Measurements from ENCODE around the gene PDCD2L.

GRCh38 chr19:34429553-34429952 is 25.4 kb downstream of the PDCD2L start:
- TF ChIP-seq CTCF (IDR thresholded peaks at IDR 0.05; ENCODE audit: low read depth, low read length) = no peak
- no peak for TF ChIP-seq POLR2A (IDR thresholded peaks at IDR 0.05; ENCODE audit: extremely low read depth, insufficient read length)
- TF ChIP-seq MAX (IDR thresholded peaks at IDR 0.05; ENCODE audit: low read depth, low read length) = no peak

Measured in NB4 (cell line).